GM10266 (cell line): Measurements from ENCODE around the gene AMN1.
"Not testable (repeated sequence)": the region's sequence is repeated elsewhere in the genome, so short reads cannot be mapped to it uniquely, and the experiment has no call there.

ENCODE experiments used
- DNase-seq: peaks from one replicate; pipeline ENCODE4 v3.0.0; 2012; ENCODE audit errors: extremely low spot score
- TF ChIP-seq, protein P1 (sequence below): IDR thresholded peaks from 2 replicates; pipeline ENCODE4 v1.5.1; 2012; ENCODE audit warnings: mild to moderate bottlenecking, low read depth; ENCODE audit not compliant: control insufficient read depth, insufficient read depth; ENCODE audit errors: missing control alignments

AMN1 gene

DNA sequence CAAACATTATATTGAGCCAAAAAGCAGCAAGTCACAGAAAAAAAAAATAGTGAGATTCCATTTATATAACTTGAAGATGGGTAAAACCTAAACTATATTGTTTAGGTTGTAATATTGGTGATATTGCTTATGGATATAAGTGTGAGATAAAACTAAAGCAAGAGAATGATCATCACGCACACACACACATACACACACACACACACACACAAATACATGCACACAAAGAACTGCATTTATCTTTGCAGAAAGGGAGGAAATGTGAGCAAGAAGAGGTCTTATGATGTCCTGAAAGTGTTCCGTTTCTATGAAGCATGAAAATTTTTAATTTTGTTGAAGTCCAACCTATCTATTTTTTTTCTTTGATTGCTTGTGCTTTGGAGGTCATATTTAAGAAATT lies 16.4 kb upstream of the AMN1 start:
- DNase-seq, result no peak
- TF ChIP-seq, protein P1, sequence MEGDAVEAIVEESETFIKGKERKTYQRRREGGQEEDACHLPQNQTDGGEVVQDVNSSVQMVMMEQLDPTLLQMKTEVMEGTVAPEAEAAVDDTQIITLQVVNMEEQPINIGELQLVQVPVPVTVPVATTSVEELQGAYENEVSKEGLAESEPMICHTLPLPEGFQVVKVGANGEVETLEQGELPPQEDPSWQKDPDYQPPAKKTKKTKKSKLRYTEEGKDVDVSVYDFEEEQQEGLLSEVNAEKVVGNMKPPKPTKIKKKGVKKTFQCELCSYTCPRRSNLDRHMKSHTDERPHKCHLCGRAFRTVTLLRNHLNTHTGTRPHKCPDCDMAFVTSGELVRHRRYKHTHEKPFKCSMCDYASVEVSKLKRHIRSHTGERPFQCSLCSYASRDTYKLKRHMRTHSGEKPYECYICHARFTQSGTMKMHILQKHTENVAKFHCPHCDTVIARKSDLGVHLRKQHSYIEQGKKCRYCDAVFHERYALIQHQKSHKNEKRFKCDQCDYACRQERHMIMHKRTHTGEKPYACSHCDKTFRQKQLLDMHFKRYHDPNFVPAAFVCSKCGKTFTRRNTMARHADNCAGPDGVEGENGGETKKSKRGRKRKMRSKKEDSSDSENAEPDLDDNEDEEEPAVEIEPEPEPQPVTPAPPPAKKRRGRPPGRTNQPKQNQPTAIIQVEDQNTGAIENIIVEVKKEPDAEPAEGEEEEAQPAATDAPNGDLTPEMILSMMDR, result no peak

DNA sequence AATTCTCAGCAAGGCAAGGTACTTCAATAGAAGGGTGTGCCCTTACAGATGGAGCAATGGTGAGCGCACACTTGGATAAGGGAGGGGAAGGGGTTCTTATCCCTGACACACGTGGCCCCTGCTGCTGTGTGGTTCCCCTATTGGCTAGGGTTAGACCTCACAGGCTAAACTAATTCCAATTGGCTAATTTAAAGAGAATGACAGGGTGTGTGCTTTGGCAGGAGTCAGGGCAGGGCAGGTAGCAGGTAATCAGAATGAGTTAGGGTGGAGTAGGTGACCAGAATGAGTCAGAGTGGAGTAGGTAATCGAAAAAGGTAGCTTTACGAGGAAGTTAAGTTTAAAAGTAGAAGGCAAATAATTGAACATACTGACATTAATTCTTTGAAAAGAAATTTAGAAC lies 15.5 kb upstream of the AMN1 start:
- not testable (repeated sequence) for DNase-seq

DNA sequence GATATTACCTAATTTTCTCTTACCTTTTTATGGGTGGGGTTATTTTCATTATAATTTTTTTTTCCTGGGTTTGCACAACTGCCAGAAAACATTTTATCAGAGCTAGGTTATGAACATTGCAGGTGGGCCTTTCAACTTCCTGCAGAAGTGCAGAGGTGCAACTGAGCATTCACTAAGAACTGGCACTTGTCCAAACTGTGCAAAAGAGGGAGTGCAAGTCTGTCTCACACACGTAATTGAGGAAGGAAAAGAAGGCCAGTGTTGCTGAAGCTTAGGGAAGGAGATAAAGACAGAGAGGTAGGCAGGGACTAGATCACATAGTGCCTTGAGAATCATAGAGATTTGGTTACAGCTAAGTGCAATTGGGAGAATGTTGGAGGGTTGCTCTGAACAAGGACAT lies 14.1 kb upstream of the AMN1 start:
- TF ChIP-seq, protein P1, result no peak
- DNase-seq, result no peak

DNA sequence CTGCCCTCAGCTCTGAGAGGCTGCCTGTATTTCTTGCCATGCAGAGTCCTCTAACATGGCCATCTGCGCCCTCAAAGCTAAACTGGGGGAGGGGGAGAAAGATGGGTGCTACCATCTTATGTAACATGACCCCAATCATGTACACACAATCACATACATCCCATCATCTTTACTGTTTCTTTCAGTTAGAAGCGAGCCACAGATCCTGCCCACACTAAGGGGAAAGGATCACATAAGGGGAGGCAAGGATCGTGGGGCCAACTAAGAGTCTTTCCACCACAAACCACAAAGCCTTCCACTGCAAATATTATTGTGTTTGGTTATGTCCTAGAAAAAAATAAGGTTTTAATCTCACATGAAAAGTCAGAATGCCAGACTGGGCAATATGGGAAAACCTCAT lies 11.8 kb upstream of the AMN1 start:
- no peak for DNase-seq
- TF ChIP-seq, protein P1, result no peak

DNA sequence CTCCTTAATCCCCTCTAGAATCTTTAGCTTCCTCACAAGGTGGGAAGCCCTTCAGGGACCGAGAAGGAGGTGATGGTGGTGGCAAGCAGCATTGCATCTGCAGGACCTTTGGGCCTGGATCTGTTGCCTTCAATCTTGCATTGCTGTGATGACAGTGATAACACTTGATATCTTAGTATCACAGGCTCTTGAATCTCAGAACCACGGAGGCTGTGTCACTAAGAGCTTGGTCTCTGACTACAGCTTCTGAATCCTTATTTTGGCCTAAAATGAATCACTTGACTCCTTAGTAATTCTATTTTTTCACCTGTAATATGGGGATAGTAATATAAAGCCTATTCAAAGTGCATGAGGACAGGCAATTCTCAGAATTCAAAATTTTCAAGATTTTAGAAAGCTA lies 8.9 kb upstream of the AMN1 start:
- DNase-seq, result no peak
- TF ChIP-seq, protein P1, result no peak

DNA sequence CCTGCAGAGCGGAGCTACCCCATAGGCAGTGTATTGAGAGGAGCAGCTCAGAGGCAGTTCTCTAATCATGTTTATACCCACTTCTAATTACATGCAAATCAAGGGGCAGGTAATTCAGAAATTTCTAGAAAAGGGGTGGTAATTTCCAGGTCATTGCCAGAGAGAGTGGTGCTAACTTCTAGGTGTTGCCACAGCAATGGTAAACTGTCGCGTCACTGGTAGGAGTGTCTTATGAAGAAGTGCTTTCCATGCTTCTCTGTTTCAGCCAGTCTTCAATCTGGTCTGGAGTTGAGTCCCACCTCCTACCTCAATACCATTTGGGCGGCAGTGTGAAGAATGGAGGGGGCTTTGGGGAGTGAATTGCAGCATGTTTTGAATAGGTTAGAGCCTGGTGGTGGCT lies 8.5 kb upstream of the AMN1 start:
- TF ChIP-seq, protein P1, result no peak
- DNase-seq, result no peak

DNA sequence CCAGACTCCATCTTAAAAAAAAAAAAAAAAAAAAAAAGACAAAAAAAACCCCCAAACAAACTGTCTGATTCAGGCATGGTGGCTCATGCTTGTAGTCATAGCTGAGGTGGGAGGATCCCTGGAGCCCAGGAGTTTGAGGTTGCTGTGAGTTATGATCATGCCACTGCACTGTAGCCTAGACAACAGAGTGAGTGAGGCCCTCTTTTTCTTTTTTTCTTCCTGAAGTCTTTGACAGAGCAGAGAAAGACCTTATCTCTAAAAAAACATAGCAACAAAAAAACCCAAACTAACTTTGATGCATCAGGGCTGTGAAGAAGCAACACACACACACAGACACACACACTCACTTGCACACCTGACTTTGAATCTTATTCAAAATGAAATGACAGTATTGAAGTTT lies 7.7 kb upstream of the AMN1 start:
- no peak for DNase-seq
- TF ChIP-seq, protein P1, result no peak

DNA sequence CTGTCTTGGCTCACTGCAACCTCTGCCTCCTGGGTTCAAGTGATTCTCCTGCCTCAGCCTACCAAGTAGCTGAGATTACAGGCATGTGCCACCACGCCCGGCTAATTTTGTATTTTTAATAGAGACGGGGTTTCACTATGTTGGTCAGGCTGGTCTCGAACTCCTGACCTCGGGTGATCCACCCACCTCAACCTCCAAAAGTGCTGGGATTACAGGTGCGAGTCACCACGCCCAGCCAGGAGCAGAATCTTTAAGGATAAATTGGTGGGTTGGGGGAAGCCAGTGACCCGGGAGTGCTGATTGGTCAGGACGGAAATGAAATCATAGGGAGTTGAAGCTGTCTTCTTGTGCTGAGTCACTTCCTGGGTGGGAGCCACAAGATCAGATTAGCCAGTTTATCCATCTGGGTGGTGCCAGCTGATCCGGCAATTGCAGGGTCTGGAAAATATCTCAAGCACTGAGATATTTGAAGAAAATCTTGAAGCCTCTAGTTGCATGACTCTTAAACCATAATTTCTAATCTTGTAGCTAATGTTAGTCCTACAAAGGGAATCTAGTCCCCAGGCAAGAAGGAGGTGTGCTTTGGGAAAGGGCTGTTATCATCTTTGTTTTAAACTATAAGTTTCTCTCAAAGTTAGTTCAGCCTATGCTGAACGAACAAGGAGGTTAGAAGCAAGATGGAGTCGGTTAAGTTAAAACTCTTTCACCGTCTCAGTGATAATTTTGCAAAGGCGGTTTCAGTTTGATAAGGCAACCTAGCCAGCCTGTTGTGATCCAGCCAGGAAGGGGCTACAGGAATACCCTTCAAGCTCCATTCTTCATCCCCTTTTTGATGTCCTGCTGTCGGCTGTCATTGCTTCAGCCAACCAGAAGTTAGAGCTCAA lies 5.0 kb upstream of the AMN1 start:
- not testable (repeated sequence) for DNase-seq
